Fibroblast of skin of right quadriceps (primary cell): ENCODE results near the gene TLR7.

Source experiments
- DNase-seq: peaks from one replicate; pipeline ENCODE4 v3.0.0-alpha.2; 2013

TLR7 gene

GRCh38 chrX:12934850-12935249 is 68.0 kb downstream of the TLR7 start:
- no peak for DNase-seq

- DNase-seq: no peak
These were observed 70.1 kb downstream of the TLR7 start for GRCh38 chrX:12936947-12937346.
